Upper lobe of left lung (tissue), 4 donors: ENCODE data around the gene SCFD2.

Experiments used
- EP300 ChIP-seq, 4 donors: sonication (generic); formaldehyde crosslinking; IDR thresholded peaks; one replicate each; pipeline ENCODE4 v1.5.1; 2017; ENCODE audit warnings: antibody characterized with exemption in 4 of 4, control low read depth in 2 of 4
- POLR2A ChIP-seq, 4 donors: fragments of 450-650 bp; IDR thresholded peaks; one replicate each; pipeline ENCODE4 v1.5.1; 2016 to 2017; ENCODE audit warnings: antibody characterized with exemption in 4 of 4, mild to moderate bottlenecking in 2 of 4
- TF ChIP-seq, protein P1 (sequence below), 6 experiments: fragments of 450-650 bp in 4 of 6; fragments of 200-600 bp in 2 of 6; sonication (generic) in 2 of 6; IDR thresholded peaks; one replicate each; pipeline ENCODE4 v1.5.1; 2016 to 2019; ENCODE audit warnings: antibody characterized with exemption in 6 of 6

DNA sequence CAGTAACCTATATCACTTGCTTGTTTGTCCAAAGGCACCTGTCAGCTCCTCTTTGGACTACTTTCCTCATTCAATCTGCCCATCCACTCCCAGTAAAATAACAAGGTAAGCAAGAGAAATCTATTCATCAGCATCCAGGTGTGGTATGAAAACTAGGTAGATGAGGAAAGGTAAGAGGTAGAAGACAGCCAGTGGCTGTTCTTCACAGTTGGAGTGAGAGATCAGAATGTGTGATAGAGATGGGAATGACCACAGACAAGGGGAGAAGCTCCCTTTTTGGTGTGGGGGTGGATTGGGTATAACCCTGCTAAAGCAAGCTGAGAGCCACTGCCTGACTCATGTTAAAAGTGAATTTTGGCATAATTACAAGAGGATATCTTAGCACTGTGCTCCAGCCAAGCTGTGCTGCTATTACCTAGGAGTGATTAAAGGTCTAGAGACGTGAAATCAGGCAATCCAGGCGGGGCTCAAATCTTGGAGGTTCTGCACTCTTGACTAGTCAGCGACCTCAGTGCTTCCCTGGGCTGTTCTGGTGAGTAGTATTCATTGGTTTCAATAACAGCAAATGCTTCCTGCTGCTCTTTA lies 531.8 kb downstream of the SCFD2 start:
- TF ChIP-seq, protein P1, sequence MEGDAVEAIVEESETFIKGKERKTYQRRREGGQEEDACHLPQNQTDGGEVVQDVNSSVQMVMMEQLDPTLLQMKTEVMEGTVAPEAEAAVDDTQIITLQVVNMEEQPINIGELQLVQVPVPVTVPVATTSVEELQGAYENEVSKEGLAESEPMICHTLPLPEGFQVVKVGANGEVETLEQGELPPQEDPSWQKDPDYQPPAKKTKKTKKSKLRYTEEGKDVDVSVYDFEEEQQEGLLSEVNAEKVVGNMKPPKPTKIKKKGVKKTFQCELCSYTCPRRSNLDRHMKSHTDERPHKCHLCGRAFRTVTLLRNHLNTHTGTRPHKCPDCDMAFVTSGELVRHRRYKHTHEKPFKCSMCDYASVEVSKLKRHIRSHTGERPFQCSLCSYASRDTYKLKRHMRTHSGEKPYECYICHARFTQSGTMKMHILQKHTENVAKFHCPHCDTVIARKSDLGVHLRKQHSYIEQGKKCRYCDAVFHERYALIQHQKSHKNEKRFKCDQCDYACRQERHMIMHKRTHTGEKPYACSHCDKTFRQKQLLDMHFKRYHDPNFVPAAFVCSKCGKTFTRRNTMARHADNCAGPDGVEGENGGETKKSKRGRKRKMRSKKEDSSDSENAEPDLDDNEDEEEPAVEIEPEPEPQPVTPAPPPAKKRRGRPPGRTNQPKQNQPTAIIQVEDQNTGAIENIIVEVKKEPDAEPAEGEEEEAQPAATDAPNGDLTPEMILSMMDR (IDR thresholded peaks at IDR 0.05), result no peak
- TF ChIP-seq POLR2A (IDR thresholded peaks at IDR 0.05) (no peak), EP300 (IDR thresholded peaks at IDR 0.05) (no peak)
